Heart left ventricle (tissue), 16 donors: Measurements from ENCODE around the gene NFKBIB. TPM values are rescaled to one million over a fixed set of nuclear protein-coding genes. Genes with fewer than 3 reads are reported as not detected.
A peak's percentile ranks its signal among the peaks of the same experiment; 100 is the strongest.

Source experiments
- ATAC-seq, 4 donors: fragments of 200-7000 bp; cut with Tn5 transposase; one replicate each; pipeline ENCODE4 v1.9.1; 2020 to 2022; ENCODE audit warnings: moderate library complexity in 4 of 4, mild to moderate bottlenecking in 3 of 4, moderate number of reproducible peaks in 1 of 4
- DNase-seq, 5 donors: peaks; one replicate each; pipeline ENCODE4 v3.0.0-alpha.2; 2020
- H3K27ac ChIP-seq, 12 donors: fragments of 200-600 bp; sonication (generic) in 4 of 12; one replicate each; pipeline versions ENCODE4 v1.5.0 to v1.8.0; 2016 to 2022; ENCODE audit warnings: mild to moderate bottlenecking in 2 of 12
- H3K27me3 ChIP-seq, 9 donors: fragments of 200-600 bp; sonication (generic) in 2 of 9; one replicate each; pipeline versions ENCODE4 v1.5.1 to v1.8.0; 2016 to 2022; ENCODE audit warnings: mild to moderate bottlenecking in 3 of 9
- H3K36me3 ChIP-seq, 9 donors: fragments of 200-600 bp; sonication (generic) in 2 of 9; one replicate each; pipeline versions ENCODE4 v1.5.0 to v1.8.0; 2018 to 2022; ENCODE audit warnings: mild to moderate bottlenecking in 2 of 9
- H3K4me1 ChIP-seq, 12 donors: fragments of 200-600 bp; sonication (generic) in 4 of 12; one replicate each; pipeline versions ENCODE4 v1.5.0 to v1.8.0; 2016 to 2022; ENCODE audit warnings: mild to moderate bottlenecking in 3 of 12
- H3K4me3 ChIP-seq, 12 donors: fragments of 200-600 bp; sonication (generic) in 4 of 12; one replicate each; pipeline versions ENCODE4 v1.5.0 to v1.8.0; 2017 to 2022; ENCODE audit warnings: mild to moderate bottlenecking in 9 of 12, moderate library complexity in 4 of 12
- H3K9me3 ChIP-seq, 12 donors: fragments of 200-600 bp; sonication (generic) in 4 of 12; one replicate each; pipeline versions ENCODE4 v1.5.0 to v1.8.0; 2016 to 2022; ENCODE audit warnings: mild to moderate bottlenecking in 1 of 12
- POLR2A ChIP-seq, 2 donors: fragments of 450-650 bp; IDR thresholded peaks; one replicate each; pipeline ENCODE4 v1.6.1; 2017; ENCODE audit warnings: antibody characterized with exemption in 2 of 2, mild to moderate bottlenecking in 2 of 2, moderate library complexity in 2 of 2
- WGBS, 4 donors: extraction: QIAGEN DNeasy Blood & Tissue Kit in 2 of 4; methylation state at CpG; one replicate each; pipeline versions ENCODE4 v1.1.5 to v1.1.7; 2013 to 2018; 5-methylcytosine and 5-hydroxymethylcytosine counted together
- intact Hi-C, 10 donors: fragments of 100-400 bp; cut with DNase I; formaldehyde crosslinking; loops; one replicate each; pipeline versions ENCODE4 v1.11.1 to v1.14.2; 2022
- polyA plus RNA-seq, 2 donors: library from polyadenylated mRNA; stranded (reverse); fragments of 200-250 nt; gene quantifications; one replicate each; pipeline ENCODE4 v1.2.3, GENCODE V29; 2013
- total RNA-seq, 9 donors: library from RNA; depleted of rRNA in 2 of 9; stranded (reverse); fragments of >200 nt in 2 of 9; fragmentation: NEBNext Ultra II Directional in 3 of 9; extraction: Animal tissue kit (Norgen Biotek cat#: 25700) in 3 of 9; gene quantifications; one replicate each; pipeline versions ENCODE4 v1.1.0 to v1.2.4, GENCODE V29; 2016 to 2023
- TF ChIP-seq, protein P1 (sequence below), 12 donors: fragments of 200-600 bp; sonication (generic) in 4 of 12; IDR thresholded peaks; one replicate each; pipeline versions ENCODE4 v1.5.0 to v1.8.0; 2018 to 2022; ENCODE audit warnings: antibody characterized with exemption in 12 of 12, mild to moderate bottlenecking in 5 of 12
- donor health status: ischemic (EF 13 %, LVEDD 7.1; RV severe dilation, severe dysfunction).
- donor health status: healthy with polysubstance abuse.
- donor health status: DM: no; HTN: yes; CAD: no.
- donor health status: DM: no; HTN: no; CAD: no.
- donor health status: ischemic (EF 25% LVEDD 6.9; RV normal size, moderate dysfunction).
- donor health status: ischemic (EF 25% LVEDD 5.7; RV mildly dilated, moderate dysfunction).
- donor health status: healthy.
- donor health status: DM: yes; HTN: yes; CAD: no.
- donor health status: ischemic (EF 35%, LVEDD 5.7; RV mildly dilated, moderate dysfunction).
- donor health status: nonischemic (EF 11% LVEDD 7.7; RV severe dilation, severe dysfunction).
- donor health status: DM: yes; HTN: yes; CAD: no.
- donor health status: PGD.
- donor health status: ischemic (EF 29% LVEDD 5.4; RV normal size, mild dysfunction).
- donor health status: nonischemic (EF 23%, LVEDD 6.1; RV moderate dilation, normal function).

The NFKBIB gene
- total and polyA plus RNA-seq, 11 donors, result 17.2 to 90.4 (median 24.0) TPM

DNA sequence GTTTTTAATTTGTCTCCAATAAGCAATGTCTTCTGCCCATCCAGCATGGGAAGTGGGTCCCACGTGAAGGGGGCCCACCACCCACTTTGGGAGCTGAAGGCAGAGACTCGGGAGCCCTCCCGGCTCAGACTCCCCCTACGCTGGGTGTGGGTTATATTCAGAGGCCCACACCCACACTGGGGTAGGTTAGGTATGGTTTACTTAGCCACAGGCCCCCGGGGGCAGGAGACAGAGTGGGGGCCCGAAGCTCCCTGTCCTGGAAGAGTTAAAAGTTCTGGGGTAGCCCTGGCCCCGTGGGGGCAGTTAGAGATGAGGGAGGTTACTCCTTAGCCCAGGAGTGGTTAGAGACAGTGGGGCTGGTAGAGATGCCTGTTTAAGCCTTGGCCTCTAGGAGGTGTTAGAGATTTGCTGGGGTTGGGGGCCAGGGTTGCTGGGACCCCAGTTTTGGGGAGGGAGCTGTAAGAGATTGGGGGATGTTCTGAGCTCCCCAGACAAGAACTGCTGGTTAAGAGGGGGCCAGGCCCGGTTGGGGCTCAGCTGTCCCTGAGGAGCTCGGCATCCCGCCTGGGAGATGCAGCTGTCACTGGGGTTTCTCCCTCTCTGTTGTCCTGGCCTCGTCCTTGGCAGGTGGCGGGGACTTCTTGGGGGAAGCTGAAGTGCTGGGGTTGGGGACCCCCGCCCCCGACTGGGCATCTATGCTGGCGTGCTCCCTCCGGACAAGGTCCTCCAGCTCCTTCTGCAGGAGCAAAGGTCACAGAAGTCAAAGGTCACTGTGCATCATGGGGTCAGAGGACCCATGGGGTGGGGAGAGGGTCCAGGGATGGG is 21.0 kb upstream of the NFKBIB start:
- Histone ChIP-seq H3K4me1 (peaks cover 0 to 22% (median 10%) of the 10 kb centered on the region in 12 donors), H3K27me3 (no peaks in the 10 kb centered on the region), H3K27ac (peak overlapping the region in 10 of 12 donors; percentile 29 to 93 (median 62)), H3K9me3 (no peaks in the 10 kb centered on the region), H3K36me3 (peaks cover 0 to 48% (median 41%) of the 10 kb centered on the region in 9 donors), H3K4me3 (peak overlapping the region in 1 of 12 donors; percentile 49)
- no peak for ATAC-seq
- intact Hi-C loops, result no loop called here
- WGBS, 4 donors, result 77 to 80% (median 79%) methylated on average over 12 to 16 of the region's 16 CpGs
- TF ChIP-seq POLR2A (IDR thresholded peaks at IDR 0.05), result no peak
- TF ChIP-seq, protein P1, sequence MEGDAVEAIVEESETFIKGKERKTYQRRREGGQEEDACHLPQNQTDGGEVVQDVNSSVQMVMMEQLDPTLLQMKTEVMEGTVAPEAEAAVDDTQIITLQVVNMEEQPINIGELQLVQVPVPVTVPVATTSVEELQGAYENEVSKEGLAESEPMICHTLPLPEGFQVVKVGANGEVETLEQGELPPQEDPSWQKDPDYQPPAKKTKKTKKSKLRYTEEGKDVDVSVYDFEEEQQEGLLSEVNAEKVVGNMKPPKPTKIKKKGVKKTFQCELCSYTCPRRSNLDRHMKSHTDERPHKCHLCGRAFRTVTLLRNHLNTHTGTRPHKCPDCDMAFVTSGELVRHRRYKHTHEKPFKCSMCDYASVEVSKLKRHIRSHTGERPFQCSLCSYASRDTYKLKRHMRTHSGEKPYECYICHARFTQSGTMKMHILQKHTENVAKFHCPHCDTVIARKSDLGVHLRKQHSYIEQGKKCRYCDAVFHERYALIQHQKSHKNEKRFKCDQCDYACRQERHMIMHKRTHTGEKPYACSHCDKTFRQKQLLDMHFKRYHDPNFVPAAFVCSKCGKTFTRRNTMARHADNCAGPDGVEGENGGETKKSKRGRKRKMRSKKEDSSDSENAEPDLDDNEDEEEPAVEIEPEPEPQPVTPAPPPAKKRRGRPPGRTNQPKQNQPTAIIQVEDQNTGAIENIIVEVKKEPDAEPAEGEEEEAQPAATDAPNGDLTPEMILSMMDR (IDR thresholded peaks at IDR 0.05), result no peak
- DNase-seq, result peak in 2 of 5 donors; percentile 19 to 41

DNA sequence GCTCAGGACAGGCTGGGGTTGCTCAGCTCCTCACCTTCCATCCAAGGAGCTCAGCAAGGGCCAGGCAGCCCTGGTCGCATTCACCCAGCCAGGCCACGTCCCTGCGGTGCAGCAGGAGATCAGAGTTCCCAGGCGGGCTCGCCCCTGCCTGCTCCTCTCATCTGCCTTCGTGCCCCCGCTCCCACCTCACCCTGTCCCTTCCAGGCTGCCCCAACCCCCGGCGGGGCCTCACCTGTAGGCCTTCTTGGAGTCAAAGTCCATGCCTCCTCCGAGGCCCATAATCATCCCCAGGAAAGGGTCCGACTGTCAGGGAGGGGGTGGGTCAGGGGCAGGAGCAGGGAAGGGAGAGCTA is 20.4 kb upstream of the NFKBIB start:
- peaks cover 0 to 48% (median 41%) of the 10 kb centered on the region in 9 donors for H3K36me3 ChIP-seq
- no peaks in the 10 kb centered on the region for H3K9me3 ChIP-seq
- H3K27ac ChIP-seq, result no peak overlapping the region
- H3K4me3 ChIP-seq, result no peak overlapping the region
- no peak for TF ChIP-seq POLR2A (IDR thresholded peaks at IDR 0.05)
- TF ChIP-seq, protein P1 (IDR thresholded peaks at IDR 0.05), result no peak
- WGBS, 4 donors, result 92 to 93% (median 93%) methylated on average over 11 of the region's 11 CpGs
- H3K4me1 ChIP-seq, result peaks cover 0 to 22% (median 10%) of the 10 kb centered on the region in 12 donors
- no peaks in the 10 kb centered on the region for H3K27me3 ChIP-seq
- intact Hi-C loops, result no loop called here
- ATAC-seq, result no peak
- DNase-seq, result peak in 2 of 5 donors; percentile 14 to 51

DNA sequence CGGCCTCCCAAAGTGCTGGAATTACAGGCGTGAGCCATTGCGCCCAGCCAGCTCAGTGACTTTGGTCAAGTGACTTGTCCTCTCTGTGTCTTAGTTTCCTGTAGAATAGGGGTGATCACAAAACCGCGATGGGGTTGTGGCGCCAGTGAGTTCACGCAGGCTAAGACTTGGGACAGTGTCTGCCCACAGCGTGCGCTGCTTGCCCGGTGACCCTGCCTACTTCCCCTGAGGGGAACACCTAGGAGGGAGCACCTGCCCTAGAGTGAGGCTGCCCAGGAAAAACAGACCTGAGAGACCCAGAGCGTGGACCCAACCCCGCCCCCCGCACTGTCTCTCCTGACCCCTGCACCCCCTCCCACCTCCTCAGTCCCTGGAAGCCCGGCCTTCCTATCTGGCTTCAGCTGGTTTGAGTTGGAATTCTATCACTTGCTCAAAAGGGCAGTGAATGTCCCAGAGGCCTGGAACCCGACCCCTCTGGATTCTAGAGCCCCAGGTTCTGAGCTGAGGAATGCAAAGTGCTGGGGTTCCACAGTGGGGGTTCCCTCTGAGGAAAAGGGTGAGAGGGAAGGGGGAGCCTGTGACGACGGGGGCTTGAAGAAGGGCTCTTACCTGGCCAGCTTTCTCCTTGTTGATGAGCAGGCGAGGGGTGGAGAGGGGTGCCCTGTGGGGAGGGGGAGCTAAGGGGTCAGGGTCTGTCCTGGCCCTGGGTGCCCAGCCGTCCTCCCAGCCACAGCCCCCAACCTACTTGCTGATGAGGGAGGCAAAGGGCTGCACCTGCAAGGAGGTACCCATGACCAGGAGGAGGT is 19.5 kb upstream of the NFKBIB start:
- ATAC-seq (no peak), DNase-seq (peak in 1 of 5 donors; percentile 17)
- no peak overlapping the region for H3K27ac ChIP-seq
- H3K9me3 ChIP-seq, result no peaks in the 10 kb centered on the region
- WGBS, 4 donors, result 87 to 97% (median 94%) methylated on average over 16 to 19 of the region's 19 CpGs
- no peak overlapping the region for H3K4me3 ChIP-seq
- no peaks in the 10 kb centered on the region for H3K27me3 ChIP-seq
- peaks cover 0 to 48% (median 41%) of the 10 kb centered on the region in 9 donors for H3K36me3 ChIP-seq
- H3K4me1 ChIP-seq, result peaks cover 0 to 22% (median 10%) of the 10 kb centered on the region in 12 donors
- intact Hi-C loops, result no loop called here
- TF ChIP-seq POLR2A (IDR thresholded peaks at IDR 0.05), result no peak
- TF ChIP-seq, protein P1 (IDR thresholded peaks at IDR 0.05), result no peak
